A172 (cell line): ENCODE measurements around the gene TBX6. TPM values are rescaled to one million over a fixed set of nuclear protein-coding genes. Genes with fewer than 3 reads are reported as not detected.

Experiments
- DNase-seq: peaks from one replicate; pipeline ENCODE4 v3.0.0-alpha.2; 2015; ENCODE audit warnings: low spot score
- total RNA-seq: library from RNA; depleted of rRNA; stranded (reverse); fragments of >200 nt; shearing (Covaris generic); gene quantifications from 2 replicates; pipeline ENCODE4 v1.2.3, GENCODE V29; 2014

TBX6 gene
- total RNA-seq, 1 experiment from 2014 or later, result not detected

- no peak for DNase-seq
Measured at GRCh38 chr16:30086291-30087140, 5.2 kb downstream of the TBX6 start.

GRCh38 chr16:30085820-30086219, 5.9 kb downstream of the TBX6 start:
- DNase-seq, result no peak

GRCh38 chr16:30085247-30085646, 6.5 kb downstream of the TBX6 start:
- no peak for DNase-seq

GRCh38 chr16:30084816-30085159, 6.9 kb downstream of the TBX6 start:
- no peak for DNase-seq

GRCh38 chr16:30084096-30084815, 7.5 kb downstream of the TBX6 start:
- DNase-seq, result no peak

- no peak for DNase-seq
Measured at GRCh38 chr16:30083216-30084055, 8.3 kb downstream of the TBX6 start.

GRCh38 chr16:30082545-30083090, 9.1 kb downstream of the TBX6 start:
- DNase-seq, result no peak

GRCh38 chr16:30079480-30079879, 12.2 kb downstream of the TBX6 start:
- DNase-seq, result no peak

GRCh38 chr16:30078744-30079143, 13.0 kb downstream of the TBX6 start:
- DNase-seq, result no peak

GRCh38 chr16:30077656-30078055, 14.1 kb downstream of the TBX6 start:
- DNase-seq, result no peak

GRCh38 chr16:30076276-30076791, 15.4 kb downstream of the TBX6 start:
- DNase-seq, result no peak

GRCh38 chr16:30075503-30076275, 16.0 kb downstream of the TBX6 start, which contains the start of gene PPP4C:
PPP4C (plus strand) TSS chr16:30075994; CDS start chr16:30076378, 384 bp downstream.
- peak; percentile 88 for DNase-seq

- DNase-seq, result no peak
Measured at GRCh38 chr16:30070490-30070889, 21.2 kb downstream of the TBX6 start.

GRCh38 chr16:30069611-30070462, 21.9 kb downstream of the TBX6 start:
- DNase-seq, result no peak

- DNase-seq, result no peak
Measured at GRCh38 chr16:30068750-30069610, 22.7 kb downstream of the TBX6 start.

GRCh38 chr16:30068333-30068732, 23.4 kb downstream of the TBX6 start:
- DNase-seq, result no peak

- no peak for DNase-seq
Measured at GRCh38 chr16:30067584-30067916, 24.2 kb downstream of the TBX6 start.

- DNase-seq, result no peak
Measured at GRCh38 chr16:30066761-30067583, 24.8 kb downstream of the TBX6 start.
